SU-DHL-6 (cell line): Measurements from ENCODE around the gene CSF1R.

Experiments used
- CTCF ChIP-seq: fragments of 200-600 bp; sonication (generic); IDR thresholded peaks from one replicate; pipeline ENCODE4 v1.5.1; 2017; ENCODE audit warnings: antibody characterized with exemption, mild to moderate bottlenecking, low read length, moderate library complexity; ENCODE audit not compliant: insufficient read depth, poor library complexity, severe bottlenecking
- EZH2phosphoT487 ChIP-seq: fragments of 200-600 bp; sonication (generic), shearing (Covaris generic); conservative IDR thresholded peaks from 2 replicates; pipeline ENCODE4 v1.6.1; 2018; ENCODE audit warnings: mild to moderate bottlenecking, antibody characterized with exemption, low read length, moderate library complexity, mixed read lengths

GRCh38 chr5:150082889-150083288 is 3.5 kb downstream of the CSF1R start:
- TF ChIP-seq CTCF (no peak), EZH2phosphoT487 (no peak)
